Suprapubic skin (tissue), 4 donors: ENCODE measurements around the gene GOLGA6D. TPM values are rescaled to one million over a fixed set of nuclear protein-coding genes. Genes with fewer than 3 reads are reported as not detected.
A peak's percentile ranks its signal among the peaks of the same experiment; 100 is the strongest.
"Not testable (repeated sequence)": the region's sequence is repeated elsewhere in the genome, so short reads cannot be mapped to it uniquely, and the experiment has no call there.

ENCODE experiments used
- DNase-seq, 2 donors: peaks; one replicate each; pipeline ENCODE4 v3.0.0-alpha.2; 2019; ENCODE audit warnings: low spot score in 2 of 2
- H3K27ac ChIP-seq: fragments of 200-600 bp; sonication (generic); one replicate; pipeline ENCODE4 v1.5.1; 2019
- H3K27me3 ChIP-seq: fragments of 200-600 bp; sonication (generic); one replicate; pipeline ENCODE4 v1.5.1; 2019
- H3K36me3 ChIP-seq: fragments of 200-600 bp; sonication (generic); one replicate; pipeline ENCODE4 v1.5.1; 2019
- H3K4me1 ChIP-seq: fragments of 200-600 bp; sonication (generic); one replicate; pipeline ENCODE4 v1.5.1; 2019
- H3K4me3 ChIP-seq: fragments of 200-600 bp; sonication (generic); one replicate; pipeline ENCODE4 v1.5.1; 2019; ENCODE audit warnings: mild to moderate bottlenecking
- H3K9me3 ChIP-seq: fragments of 200-600 bp; sonication (generic); one replicate; pipeline ENCODE4 v1.5.1; 2019
- WGBS: methylation state at CpG from one replicate; pipeline ENCODE4 v1.1.5; 2018; 5-methylcytosine and 5-hydroxymethylcytosine counted together
- total RNA-seq, 4 donors: library from RNA; depleted of rRNA; stranded (reverse); fragments of >200 nt; gene quantifications; one replicate each; pipeline ENCODE4 v1.1.0, GENCODE V29; 2016
- TF ChIP-seq, protein P1 (sequence below), 2 donors: fragments of 200-600 bp in 1 of 2; fragments of 450-650 bp in 1 of 2; sonication (generic) in 1 of 2; IDR thresholded peaks; one replicate each; pipeline ENCODE4 v1.5.1; 2016 to 2019; ENCODE audit warnings: antibody characterized with exemption in 2 of 2, mild to moderate bottlenecking in 1 of 2, moderate library complexity in 1 of 2

GOLGA6D gene
- total RNA-seq, 4 donors from 2014 or later = 0.72 TPM; not detected in 3

DNA sequence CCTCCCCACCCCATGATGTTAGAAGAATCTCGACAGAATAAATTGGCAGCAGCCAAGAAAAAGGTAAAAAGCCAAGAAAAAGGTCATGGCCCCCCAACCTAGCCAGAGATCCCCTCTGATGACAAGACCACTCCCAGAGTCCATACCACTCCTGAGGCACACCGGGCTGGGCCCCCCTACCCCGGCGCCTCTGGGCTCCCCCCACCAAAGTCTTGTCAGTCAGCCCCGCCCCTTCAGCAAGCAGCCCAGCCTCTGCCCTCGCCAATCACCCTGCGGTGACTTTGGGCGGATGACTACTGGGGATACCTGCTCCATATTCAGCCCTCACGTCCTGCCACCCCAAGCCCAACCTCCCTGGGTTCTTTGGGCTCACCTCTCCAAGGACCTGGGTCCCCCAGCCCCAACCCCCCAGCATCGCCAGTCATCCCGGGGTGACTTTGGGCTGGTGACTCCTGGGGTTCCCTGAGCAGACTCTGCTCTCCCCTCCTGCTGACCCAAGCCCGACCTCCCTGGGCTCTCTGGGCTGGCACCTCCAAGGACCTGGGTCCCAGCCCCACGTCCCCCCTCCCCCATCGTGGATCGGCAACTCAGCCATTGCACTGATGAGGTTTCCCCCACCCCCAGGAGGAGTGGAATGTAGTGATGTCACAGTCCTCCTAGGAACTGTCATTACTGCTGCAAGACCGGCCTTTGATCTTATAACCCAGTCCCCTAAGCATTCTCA is 23.9 kb upstream of the GOLGA6D start:
- no CpG with 5 or more reads among the region's 16 CpGs for WGBS
- not testable (repeated sequence) for H3K4me1 ChIP-seq, H3K36me3 ChIP-seq, H3K9me3 ChIP-seq, DNase-seq, H3K27ac ChIP-seq, H3K27me3 ChIP-seq, H3K4me3 ChIP-seq

DNA sequence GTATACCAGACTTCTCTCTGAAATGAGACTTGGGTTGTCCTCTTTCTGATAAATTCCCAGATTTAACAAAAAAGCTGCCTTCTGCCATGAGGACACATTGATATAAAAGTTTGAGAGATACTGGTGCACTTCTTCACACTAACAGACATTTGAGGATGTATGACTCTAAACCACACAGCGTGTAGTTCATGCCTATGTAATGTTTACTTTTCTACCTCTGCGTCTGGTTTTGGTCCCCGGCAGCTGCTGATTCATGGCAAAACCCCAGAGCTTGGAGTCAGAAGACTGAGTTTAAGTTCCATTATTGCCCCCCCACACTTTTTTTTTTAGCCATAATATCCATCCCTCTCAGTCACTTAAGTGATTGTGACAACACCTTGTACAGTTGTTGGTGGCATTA is 22.8 kb upstream of the GOLGA6D start:
- DNase-seq, H3K4me1 ChIP-seq, H3K27me3 ChIP-seq, H3K36me3 ChIP-seq, H3K27ac ChIP-seq, H3K4me3 ChIP-seq, H3K9me3 ChIP-seq: not testable (repeated sequence)
- no CpG with 5 or more reads among the region's 3 CpGs for WGBS

- DNase-seq = peak in 1 of 2 donors; percentile 28
- WGBS = 100% methylated on average over 1 of the region's 8 CpGs
- H3K36me3 ChIP-seq, H3K27me3 ChIP-seq, H3K9me3 ChIP-seq, H3K4me3 ChIP-seq, H3K4me1 ChIP-seq, H3K27ac ChIP-seq: not testable (repeated sequence)
Measured at GRCh38 chr15:75273751-75274359, 8.8 kb upstream of the GOLGA6D start.

GRCh38 chr15:75274509-75275107 is 8.0 kb upstream of the GOLGA6D start:
- not testable (repeated sequence) for H3K27ac ChIP-seq, H3K9me3 ChIP-seq, H3K27me3 ChIP-seq, H3K4me1 ChIP-seq, H3K4me3 ChIP-seq, H3K36me3 ChIP-seq
- TF ChIP-seq, protein P1, sequence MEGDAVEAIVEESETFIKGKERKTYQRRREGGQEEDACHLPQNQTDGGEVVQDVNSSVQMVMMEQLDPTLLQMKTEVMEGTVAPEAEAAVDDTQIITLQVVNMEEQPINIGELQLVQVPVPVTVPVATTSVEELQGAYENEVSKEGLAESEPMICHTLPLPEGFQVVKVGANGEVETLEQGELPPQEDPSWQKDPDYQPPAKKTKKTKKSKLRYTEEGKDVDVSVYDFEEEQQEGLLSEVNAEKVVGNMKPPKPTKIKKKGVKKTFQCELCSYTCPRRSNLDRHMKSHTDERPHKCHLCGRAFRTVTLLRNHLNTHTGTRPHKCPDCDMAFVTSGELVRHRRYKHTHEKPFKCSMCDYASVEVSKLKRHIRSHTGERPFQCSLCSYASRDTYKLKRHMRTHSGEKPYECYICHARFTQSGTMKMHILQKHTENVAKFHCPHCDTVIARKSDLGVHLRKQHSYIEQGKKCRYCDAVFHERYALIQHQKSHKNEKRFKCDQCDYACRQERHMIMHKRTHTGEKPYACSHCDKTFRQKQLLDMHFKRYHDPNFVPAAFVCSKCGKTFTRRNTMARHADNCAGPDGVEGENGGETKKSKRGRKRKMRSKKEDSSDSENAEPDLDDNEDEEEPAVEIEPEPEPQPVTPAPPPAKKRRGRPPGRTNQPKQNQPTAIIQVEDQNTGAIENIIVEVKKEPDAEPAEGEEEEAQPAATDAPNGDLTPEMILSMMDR (IDR thresholded peaks at IDR 0.05) = peak; percentile 17 to 71
- WGBS = 62% methylated on average over 5 of the region's 5 CpGs
- peak; percentile 79 to 83 for DNase-seq

- not testable (repeated sequence) for H3K4me3 ChIP-seq, H3K27ac ChIP-seq, H3K36me3 ChIP-seq, H3K4me1 ChIP-seq, H3K9me3 ChIP-seq, H3K27me3 ChIP-seq
- WGBS = 80% methylated on average over 3 of the region's 3 CpGs
- DNase-seq = peak in 1 of 2 donors; percentile 56
Measured at GRCh38 chr15:75275617-75276016, 7.0 kb upstream of the GOLGA6D start.

- not testable (repeated sequence) for H3K4me3 ChIP-seq, H3K27me3 ChIP-seq, H3K27ac ChIP-seq, H3K4me1 ChIP-seq, H3K36me3 ChIP-seq, H3K9me3 ChIP-seq
- DNase-seq = peak; percentile 9 to 16
- 60% methylated on average over 1 of the region's 1 CpG for WGBS
Measured at GRCh38 chr15:75278497-75278896, 4.1 kb upstream of the GOLGA6D start.

DNA sequence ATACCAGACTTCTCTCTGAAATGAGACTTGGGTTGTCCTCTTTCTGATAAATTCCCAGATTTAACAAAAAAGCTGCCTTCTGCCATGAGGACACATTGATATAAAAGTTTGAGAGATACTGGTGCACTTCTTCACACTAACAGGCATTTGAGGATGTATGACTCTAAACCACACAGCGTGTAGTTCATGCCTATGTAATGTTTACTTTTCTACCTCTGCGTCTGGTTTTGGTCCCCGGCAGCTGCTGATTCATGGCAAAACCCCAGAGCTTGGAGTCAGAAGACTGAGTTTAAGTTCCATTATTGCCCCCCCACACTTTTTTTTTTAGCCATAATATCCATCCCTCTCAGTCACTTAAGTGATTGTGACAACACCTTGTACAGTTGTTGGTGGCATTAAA is 1.5 kb downstream of the GOLGA6D start:
- WGBS = no CpG with 5 or more reads among the region's 3 CpGs

GRCh38 chr15:75293660-75294059 is 11.0 kb downstream of the GOLGA6D start:
- peak in 1 of 2 donors; percentile 58 for DNase-seq
- not testable (repeated sequence) for H3K9me3 ChIP-seq, H3K36me3 ChIP-seq, H3K27ac ChIP-seq, H3K4me3 ChIP-seq, H3K27me3 ChIP-seq, H3K4me1 ChIP-seq
- WGBS = no CpG with 5 or more reads among the region's 18 CpGs

More for the DNA sequence above, 1.5 kb downstream of the GOLGA6D start:
- DNase-seq, H3K4me1 ChIP-seq, H3K36me3 ChIP-seq, H3K9me3 ChIP-seq, H3K27me3 ChIP-seq, H3K27ac ChIP-seq, H3K4me3 ChIP-seq: not testable (repeated sequence)

DNA sequence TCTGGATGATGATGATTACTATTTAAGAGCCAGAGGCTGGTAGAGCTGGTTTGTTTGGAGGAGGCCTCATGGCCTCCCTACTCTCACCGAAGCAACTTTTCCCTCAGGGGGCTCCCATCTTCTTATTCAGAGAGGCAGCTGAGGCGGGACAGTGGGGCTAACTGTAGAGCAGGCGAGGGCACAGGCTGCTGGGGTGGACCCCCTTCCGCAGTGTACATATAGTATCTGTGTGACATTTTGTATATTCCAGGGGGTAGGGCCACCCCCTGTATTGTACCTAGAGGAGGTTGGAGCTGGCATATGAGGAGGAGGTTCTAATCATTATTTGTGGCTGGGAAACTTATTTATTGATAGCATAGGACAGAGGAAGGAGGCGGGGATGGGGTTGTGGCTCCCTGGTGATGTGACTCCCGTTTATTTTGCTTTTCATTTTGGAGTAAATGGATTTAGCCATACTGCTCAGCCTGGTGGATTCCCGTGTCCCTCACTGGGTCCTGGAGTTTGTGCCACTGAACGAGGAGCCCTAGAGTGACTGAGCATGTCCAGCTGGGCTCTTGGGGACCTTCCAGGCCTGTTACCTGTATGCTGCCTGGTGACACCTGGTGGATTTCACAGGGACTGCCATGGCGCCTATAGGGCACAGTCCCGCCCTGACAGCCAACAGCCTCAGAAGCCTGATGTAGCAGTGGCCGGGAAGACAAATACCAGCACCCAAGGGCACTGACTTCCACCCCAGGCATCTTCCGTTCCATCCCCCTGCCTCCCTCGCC is 16.1 kb downstream of the GOLGA6D start:
- H3K4me1 ChIP-seq, DNase-seq, H3K36me3 ChIP-seq, H3K27me3 ChIP-seq, H3K9me3 ChIP-seq, H3K4me3 ChIP-seq, H3K27ac ChIP-seq: not testable (repeated sequence)
- WGBS = 83% methylated on average over 1 of the region's 13 CpGs
